IMR-90 (cell line): Measurements from ENCODE around the gene ZNRF3. TPM values are rescaled to one million over a fixed set of nuclear protein-coding genes. Genes with fewer than 3 reads are reported as not detected.

Experiments used
- ATAC-seq: fragments of 200-7000 bp; cut with Tn5 transposase; 2 replicates; pipeline ENCODE4 v1.9.1; 2020; ENCODE audit warnings: low read depth, mild to moderate bottlenecking, moderate library complexity
- BruUV-seq: library from RNA; stranded (reverse); fragments of 400-500 nt; replicated peaks from 2 replicates; lab custom pipeline; 2021; lab: Mats Ljungman, UMichigan
- CTCF ChIA-PET: fragments of 300-600 bp; formaldehyde crosslinking; extraction: SDS; loops from one replicate; lab custom pipeline; 2021; ENCODE audit warnings: antibody characterized with exemption; lab: Yijun Ruan, JAX
- POLR2A ChIA-PET: fragments of 300-600 bp; sonication (Branson Sonifier 250); formaldehyde crosslinking; loops from one replicate; lab custom pipeline; 2022; ENCODE audit warnings: antibody characterized with exemption; ENCODE audit not compliant: unreplicated experiment; lab: Charles Lee
- DNase-seq: peaks from one replicate; pipeline ENCODE4 v3.0.0; 2013
- H2AFZ ChIP-seq: replicated peaks from 2 replicates; pipeline ENCODE3; 2013; ENCODE audit warnings: low read length, mild to moderate bottlenecking; ENCODE audit not compliant: poor library complexity
- H2AK5ac ChIP-seq: 2 replicates; pipeline ENCODE4 v1.6.1; 2013; ENCODE audit warnings: low read depth, low read length, inconsistent platforms
- H2AK9ac ChIP-seq: replicated peaks from 2 replicates; pipeline ENCODE3; 2013; ENCODE audit warnings: mild to moderate bottlenecking, low read depth, low read length, moderate library complexity; ENCODE audit not compliant: poor library complexity
- H2BK120ac ChIP-seq: 2 replicates; pipeline ENCODE4 v1.6.1; 2013; ENCODE audit warnings: low read depth, low read length, inconsistent platforms
- H2BK15ac ChIP-seq: 3 replicates; pipeline ENCODE4 v1.6.1; 2013; ENCODE audit warnings: low read depth, low read length, inconsistent platforms
- H2BK20ac ChIP-seq: 2 replicates; pipeline ENCODE4 v1.6.1; 2013; ENCODE audit warnings: low read depth, mild to moderate bottlenecking, inconsistent platforms, low read length, moderate library complexity
- H2BK5ac ChIP-seq: 2 replicates; pipeline ENCODE4 v1.6.1; 2013; ENCODE audit warnings: mild to moderate bottlenecking, low read depth, low read length, inconsistent platforms; ENCODE audit not compliant: poor library complexity, severe bottlenecking
- H3K14ac ChIP-seq: replicated peaks from 2 replicates; pipeline ENCODE4 v1.6.1; 2013; ENCODE audit warnings: low read depth, low read length, inconsistent platforms
- H3K18ac ChIP-seq: 2 replicates; pipeline ENCODE4 v1.6.1; 2013; ENCODE audit warnings: low read depth, low read length, control low read depth
- H3K23ac ChIP-seq: 2 replicates; pipeline ENCODE4 v1.6.1; 2013; ENCODE audit warnings: low read depth, low read length, inconsistent platforms
- H3K27ac ChIP-seq: 2 replicates; pipeline ENCODE4 v1.5.1; 2013; ENCODE audit warnings: mild to moderate bottlenecking, control low read depth, low read length; ENCODE audit not compliant: insufficient read depth
- H3K27me3 ChIP-seq: 2 replicates; pipeline ENCODE4 v1.6.1; 2013; ENCODE audit warnings: low read length; ENCODE audit not compliant: control insufficient read depth, insufficient read depth
- H3K36me3 ChIP-seq: 2 replicates; pipeline ENCODE4 v1.6.1; 2013; ENCODE audit warnings: low read length, mixed read lengths; ENCODE audit not compliant: control insufficient read depth, insufficient read depth
- H3K4ac ChIP-seq: 2 replicates; pipeline ENCODE4 v1.6.1; 2013; ENCODE audit warnings: low read depth, low read length, inconsistent platforms
- H3K4me1 ChIP-seq: 2 replicates; pipeline ENCODE4 v1.6.1; 2013; ENCODE audit warnings: low read length, mixed read lengths; ENCODE audit not compliant: control insufficient read depth, insufficient read depth
- H3K4me2 ChIP-seq: 2 replicates; pipeline ENCODE4 v1.6.1; 2013; ENCODE audit warnings: low read depth, mild to moderate bottlenecking, control low read depth, low read length, moderate library complexity
- H3K4me3 ChIP-seq: 2 replicates; pipeline ENCODE4 v1.5.1; 2013; ENCODE audit warnings: low read depth, mild to moderate bottlenecking, control low read depth, low read length, moderate library complexity; ENCODE audit not compliant: insufficient read depth
- H3K56ac ChIP-seq: 2 replicates; pipeline ENCODE4 v1.6.1; 2013; ENCODE audit warnings: low read length, inconsistent platforms; ENCODE audit not compliant: insufficient read depth; ENCODE audit errors: extremely low read depth
- H3K79me1 ChIP-seq, 2 experiments: 2 replicates each; pipeline ENCODE4 v1.6.1; 2013; ENCODE audit warnings: low read length in 2 of 2, inconsistent platforms in 1 of 2, low read depth in 1 of 2
- H3K9ac ChIP-seq: 2 replicates; pipeline ENCODE4 v1.6.1; 2013; ENCODE audit warnings: low read depth, low read length, control low read depth
- H3K9me1 ChIP-seq: 2 replicates; pipeline ENCODE4 v1.6.1; 2013; ENCODE audit warnings: low read length, inconsistent platforms; ENCODE audit not compliant: insufficient read depth
- H3K9me3 ChIP-seq: 2 replicates; pipeline ENCODE4 v1.6.1; 2013; ENCODE audit warnings: low read length; ENCODE audit not compliant: control insufficient read depth, insufficient read depth
- H4K20me1 ChIP-seq: 2 replicates; pipeline ENCODE4 v1.6.1; 2013; ENCODE audit warnings: low read length, inconsistent platforms; ENCODE audit not compliant: insufficient read depth
- H4K5ac ChIP-seq: 2 replicates; pipeline ENCODE4 v1.6.1; 2013; ENCODE audit warnings: mild to moderate bottlenecking, low read depth, low read length, control low read depth
- H4K8ac ChIP-seq, 2 experiments: 2 replicates each; pipeline ENCODE4 v1.6.1; 2013; ENCODE audit warnings: low read depth in 2 of 2, low read length in 2 of 2, control low read depth in 1 of 2, inconsistent platforms in 1 of 2
- H4K91ac ChIP-seq: 2 replicates; pipeline ENCODE4 v1.6.1; 2013; ENCODE audit warnings: low read depth, low read length, inconsistent platforms; ENCODE audit not compliant: insufficient read depth
- BHLHE40 ChIP-seq: fragments of 150-350 bp; IDR thresholded peaks from 2 replicates; pipeline ENCODE4 v1.6.1; 2016; ENCODE audit warnings: mild to moderate bottlenecking, low read depth, low read length
- CHD1 ChIP-seq: IDR thresholded peaks from 2 replicates; pipeline ENCODE4 v1.6.1; 2012; ENCODE audit warnings: low read depth, low read length, improper control_type of control experiment
- FOS ChIP-seq: fragments of 150-350 bp; IDR thresholded peaks from 2 replicates; pipeline ENCODE4 v1.6.1; 2016; ENCODE audit warnings: low read depth, low read length
- MAZ ChIP-seq: IDR thresholded peaks from 2 replicates; pipeline ENCODE4 v1.6.1; 2012; ENCODE audit warnings: low read depth, mild to moderate bottlenecking, low read length, improper control_type of control experiment, moderate library complexity, borderline replicate concordance
- NFE2L2 ChIP-seq: fragments of 150-350 bp; IDR thresholded peaks from 2 replicates; pipeline ENCODE4 v1.6.1; 2016; ENCODE audit warnings: low read depth, mild to moderate bottlenecking, low read length
- RAD21 ChIP-seq: IDR thresholded peaks from 2 replicates; pipeline ENCODE4 v1.6.1; 2012; ENCODE audit warnings: low read length, improper control_type of control experiment
- RCOR1 ChIP-seq: IDR thresholded peaks from 2 replicates; pipeline ENCODE4 v1.6.1; 2012; ENCODE audit warnings: mild to moderate bottlenecking, low read length, improper control_type of control experiment; ENCODE audit not compliant: insufficient replicate concordance
- RFX5 ChIP-seq: IDR thresholded peaks from 2 replicates; pipeline ENCODE4 v1.8.0; 2012; ENCODE audit warnings: low read depth, mild to moderate bottlenecking, low read length, moderate library complexity
- SMC3 ChIP-seq: fragments of 150-350 bp; IDR thresholded peaks from 2 replicates; pipeline ENCODE4 v1.6.1; 2016; ENCODE audit warnings: low read depth, mild to moderate bottlenecking, antibody characterized with exemption, low read length, moderate library complexity
- USF2 ChIP-seq: fragments of 150-350 bp; IDR thresholded peaks from 2 replicates; pipeline ENCODE4 v1.6.1; 2017; ENCODE audit warnings: mild to moderate bottlenecking, antibody characterized with exemption, low read length, low read depth
- WGBS, 2 experiments: methylation state at CpG; one replicate each; pipeline versions ENCODE4 v1.1.5 to v1.1.7; 2013; ENCODE audit warnings: missing lambda C conversion rate in 2 of 2; ENCODE audit not compliant: insufficient read length in 1 of 2; ENCODE audit errors: extremely low coverage in 2 of 2; 5-methylcytosine and 5-hydroxymethylcytosine counted together
- dilution Hi-C: fragments of 300-500 bp; cut with HindIII; formaldehyde crosslinking; loops from one replicate; pipeline ENCODE4 v1.14.3; 2018; ENCODE audit warnings: low sequenced_read_pairs; ENCODE audit not compliant: unreplicated experiment
- in situ Hi-C: fragments of 300-500 bp; cut with MboI; formaldehyde crosslinking; loops from 3 replicates; pipeline ENCODE4 v1.14.3; 2019; ENCODE audit warnings: low sequenced_read_pairs, inconsistent platforms, mixed read lengths
- intact Hi-C: fragments of 100-400 bp; cut with micrococcal nuclease; formaldehyde crosslinking; loops from 2 replicates; pipeline ENCODE4 v1.10.0; 2022
- polyA plus RNA-seq, 3 experiments: library from polyadenylated mRNA; depleted of rRNA; stranded (reverse); fragments of >200 nt; gene quantifications; 2 replicates each; pipeline ENCODE4 v1.2.3, GENCODE V29; 2012; ENCODE audit warnings: low replicate concordance in 1 of 3
- total RNA-seq: library from RNA; depleted of rRNA; stranded (reverse); fragments of >200 nt; gene quantifications from 2 replicates; pipeline ENCODE4 v1.2.3, GENCODE V29; 2012

ZNRF3 gene
- total and polyA plus RNA-seq, 2 of the 4 experiments (the other 2 are of a cell fraction) = 1.4 to 2.4 TPM

GRCh38 chr22:28894807-28895206 lies 11.4 kb downstream of the ZNRF3 start:
- Histone ChIP-seq H3K4me2 (no peak overlapping the region), H3K18ac (no peak overlapping the region), H2BK15ac (no peak overlapping the region), H2BK120ac (no peak overlapping the region), H2BK20ac (no peak overlapping the region), H4K91ac (no peak overlapping the region), H3K27ac (no peak overlapping the region), H3K36me3 (no peaks in the 10 kb centered on the region), H3K9me1 (peaks cover 3% of the 10 kb centered on the region; the same call in 1 of the 2 replicates), H3K14ac (no peak overlapping the region), H4K5ac (no peak overlapping the region), H3K4me3 (no peak overlapping the region), H4K8ac (no peak overlapping the region), H3K56ac (no peak overlapping the region), H3K9ac (no peak overlapping the region), H3K4me1 (peaks cover 4% of the 10 kb centered on the region), H2AK5ac (no peak overlapping the region), H2AFZ (no peak overlapping the region), H3K23ac (no peak overlapping the region), H3K79me1 (peaks cover 9 to 38% of the 10 kb centered on the region in 2 experiments), H3K4ac (no peak overlapping the region), H2BK5ac (no peak overlapping the region), H3K27me3 (no peaks in the 10 kb centered on the region), H2AK9ac (no peak overlapping the region), H3K9me3 (no peaks in the 10 kb centered on the region), H4K20me1 (peaks cover 7% of the 10 kb centered on the region)
- dilution Hi-C loops = no loop called here
- BruUV-seq = no TSS peak
- TF ChIP-seq USF2 (no peak), FOS (no peak), SMC3 (no peak), RFX5 (no peak), NFE2L2 (no peak), BHLHE40 (no peak), CHD1 (no peak), MAZ (no peak), RCOR1 (no peak), RAD21 (no peak)
- DNase-seq (no peak), ATAC-seq (no peak)
- ChIA-PET POLR2A (no interaction called here), CTCF (no interaction called here)
- intact Hi-C loops = no loop called here
- in situ Hi-C loops = no loop called here
- 0% methylated on average over 1 of the region's 3 CpGs; no CpG with 5 or more reads in 1 of the 2 experiments for WGBS, 2 experiments
